Skin epidermis (tissue), 12 donors: ENCODE results near the gene DOK6.
"Not testable (repeated sequence)": the region's sequence is repeated elsewhere in the genome, so short reads cannot be mapped to it uniquely, and the experiment has no call there.

ENCODE experiments used
- H3K27ac ChIP-seq, 21 experiments: fragments of 200-600 bp; sonication (generic) in 11 of 21; one replicate each; pipeline ENCODE4 v1.5.0; 2020; ENCODE audit warnings: mild to moderate bottlenecking in 3 of 21, inconsistent platforms in 2 of 21, moderate library complexity in 2 of 21
- H3K4me3 ChIP-seq, 7 experiments: fragments of 200-600 bp; sonication (generic) in 2 of 7; one replicate each; pipeline ENCODE4 v1.5.0; 2020; ENCODE audit warnings: inconsistent platforms in 2 of 7, mild to moderate bottlenecking in 2 of 7, moderate library complexity in 1 of 7

DOK6 gene

DNA sequence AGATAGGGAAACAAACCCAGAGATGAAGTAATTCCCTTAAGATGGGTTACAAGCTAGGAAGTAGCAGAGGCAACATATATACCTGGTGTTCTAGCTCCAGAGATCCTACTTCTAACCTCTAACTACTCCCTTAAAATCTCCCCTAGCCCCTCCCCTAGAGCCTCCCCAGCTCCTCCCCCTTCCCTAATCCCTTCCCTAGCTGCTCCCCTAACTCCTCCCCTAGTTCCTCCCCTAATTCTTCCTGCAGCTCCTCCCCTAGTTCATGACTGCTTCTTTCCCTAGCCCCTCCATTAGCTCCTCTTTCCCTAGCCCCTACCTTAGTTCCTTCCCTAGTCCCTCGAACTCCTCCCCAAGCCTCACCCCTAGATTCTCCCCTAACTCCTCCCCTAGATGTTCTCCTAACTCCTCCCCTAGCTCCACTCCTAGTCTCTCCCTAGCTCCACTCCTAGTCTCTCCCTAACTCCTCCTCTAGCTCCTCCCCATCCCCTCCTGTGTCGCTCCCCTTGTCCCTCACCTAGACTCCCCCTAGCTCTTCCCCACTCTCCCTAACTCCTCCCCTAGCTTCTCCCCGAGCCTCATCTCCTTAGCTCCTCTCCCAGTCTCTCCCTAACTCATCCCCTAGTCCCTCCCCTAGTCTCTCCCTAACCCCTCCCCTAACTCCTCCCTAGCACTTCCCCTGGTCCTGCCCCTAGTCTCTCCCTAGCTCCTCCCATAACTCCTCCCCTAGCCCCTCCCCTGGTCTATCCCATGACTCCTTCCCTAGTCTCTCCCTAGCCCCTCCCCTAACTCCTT, 438.1 kb downstream of the DOK6 start:
- Histone ChIP-seq H3K27ac (no peak overlapping the region), H3K4me3 (no peak overlapping the region)

GRCh38 chr18:69839497-69839896, 438.8 kb downstream of the DOK6 start:
- no peak overlapping the region for H3K27ac ChIP-seq
- no peak overlapping the region for H3K4me3 ChIP-seq

- no peak overlapping the region for H3K27ac ChIP-seq
- no peak overlapping the region for H3K4me3 ChIP-seq
These were observed 439.3 kb downstream of the DOK6 start for GRCh38 chr18:69840001-69840400.

GRCh38 chr18:69840445-69840844, 439.8 kb downstream of the DOK6 start:
- no peak overlapping the region for H3K4me3 ChIP-seq
- H3K27ac ChIP-seq, result no peak overlapping the region

DNA sequence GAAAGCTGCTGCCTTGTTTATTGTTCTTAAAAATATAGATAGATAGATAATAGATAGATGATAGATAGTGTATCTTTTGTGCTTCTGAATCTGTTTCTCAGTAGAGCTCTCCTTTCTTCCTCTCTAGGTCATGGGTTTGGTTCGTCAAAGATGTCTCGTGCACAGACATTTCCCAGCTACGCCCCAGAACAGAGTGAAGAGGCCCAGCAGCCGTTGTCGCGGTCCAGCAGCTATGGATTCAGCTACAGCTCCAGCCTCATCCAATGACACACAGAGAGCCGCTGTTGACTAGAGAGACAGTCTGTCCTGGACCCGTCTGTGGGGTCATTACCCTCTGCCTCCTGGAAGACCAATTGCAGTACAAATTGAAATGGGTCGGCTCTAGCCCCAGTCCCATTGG, 440.4 kb downstream of the DOK6 start:
- Histone ChIP-seq H3K4me3 (no peak overlapping the region), H3K27ac (no peak overlapping the region)

GRCh38 chr18:69843015-69843414, 442.3 kb downstream of the DOK6 start:
- Histone ChIP-seq H3K27ac (no peak overlapping the region), H3K4me3 (no peak overlapping the region)

DNA sequence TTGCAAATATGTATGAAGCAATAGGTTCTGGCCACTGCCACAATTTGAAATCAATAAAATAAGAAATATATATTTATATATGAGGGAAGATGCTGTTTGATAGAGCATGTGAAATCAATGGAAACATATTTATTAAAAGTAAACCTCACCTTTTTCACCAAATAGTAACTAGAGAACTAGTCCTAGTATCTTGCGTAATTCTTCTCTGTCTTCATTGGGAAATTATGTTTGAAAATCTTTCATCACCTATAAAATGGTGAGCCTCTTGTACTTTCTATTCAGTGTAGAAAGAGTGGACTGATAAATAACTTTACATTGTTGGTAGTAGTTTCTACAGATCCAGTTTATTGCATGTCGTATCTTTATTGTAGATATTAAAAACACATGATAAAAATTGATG, 444.0 kb downstream of the DOK6 start:
- H3K4me3 ChIP-seq, result no peak overlapping the region

DNA sequence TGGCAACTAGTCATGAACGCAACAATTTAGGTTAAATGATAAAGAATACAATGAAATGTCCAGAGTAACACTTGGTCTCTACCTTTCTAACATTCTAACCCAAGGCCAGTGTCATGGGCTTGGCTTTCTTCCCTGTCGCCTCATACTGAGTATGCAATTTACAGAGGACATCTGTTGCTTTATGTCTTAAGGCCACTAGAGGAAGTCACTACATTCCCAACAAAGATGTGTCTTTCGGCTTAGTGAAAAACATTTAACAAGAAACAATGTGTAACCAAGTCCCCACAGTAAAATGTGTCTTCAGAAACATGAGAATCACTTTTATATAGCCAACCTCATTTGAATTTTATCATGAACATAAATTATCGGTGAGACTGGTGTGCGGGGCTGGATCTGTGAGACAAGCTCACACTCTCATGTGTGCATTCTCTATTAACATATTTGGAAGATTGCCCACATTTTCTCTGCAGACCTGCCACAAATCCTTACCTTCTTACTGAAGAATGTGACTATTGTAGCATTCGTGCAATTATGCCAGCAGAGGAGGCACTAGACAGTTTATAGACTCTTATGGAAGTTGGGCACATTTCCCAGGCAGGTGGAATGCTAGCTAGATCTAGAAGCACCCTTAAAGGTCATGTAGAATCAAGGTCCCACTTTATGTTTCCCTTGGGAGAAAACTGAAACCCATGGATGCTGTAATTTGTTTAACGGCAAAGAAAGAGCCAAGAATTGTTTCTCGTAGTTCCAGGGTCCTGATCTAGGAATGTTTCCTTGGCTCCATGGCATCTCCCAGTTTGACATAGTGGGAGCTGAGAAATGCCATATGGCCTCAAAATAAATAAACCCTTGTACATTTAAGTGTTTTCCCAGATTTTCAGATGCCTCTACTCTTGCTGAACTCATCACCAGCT, 445.2 kb downstream of the DOK6 start:
- Histone ChIP-seq H3K4me3 (no peak overlapping the region), H3K27ac (no peak overlapping the region)

More for the DNA sequence above, 444.0 kb downstream of the DOK6 start:
- no peak overlapping the region for H3K27ac ChIP-seq

GRCh38 chr18:69853051-69853450, 452.4 kb downstream of the DOK6 start:
- Histone ChIP-seq H3K27ac (no peak overlapping the region), H3K4me3 (no peak overlapping the region)

GRCh38 chr18:69854455-69854854, 453.8 kb downstream of the DOK6 start:
- Histone ChIP-seq H3K27ac (no peak overlapping the region), H3K4me3 (no peak overlapping the region)

DNA sequence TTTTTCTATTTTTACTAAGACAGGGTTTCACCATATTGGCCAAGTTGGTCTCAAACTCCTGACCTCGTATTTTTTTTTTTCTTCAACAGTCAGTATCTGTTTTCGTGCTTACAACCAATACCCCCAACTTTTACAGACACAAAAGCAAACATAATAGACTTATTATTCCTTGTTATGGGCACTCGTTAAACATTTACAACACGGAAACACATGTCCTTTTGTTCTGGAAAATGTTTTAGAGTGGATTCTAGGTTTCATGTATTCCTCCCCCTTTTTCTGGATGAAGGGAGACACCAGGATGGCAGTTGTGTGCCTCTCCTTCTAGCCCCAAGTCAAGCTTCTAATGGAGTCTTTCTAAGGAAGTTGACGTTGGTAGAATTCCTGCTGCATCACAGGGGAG, 458.2 kb downstream of the DOK6 start:
- H3K4me3 ChIP-seq, result no peak overlapping the region
- no peak overlapping the region for H3K27ac ChIP-seq

- H3K4me3 ChIP-seq, H3K27ac ChIP-seq: not testable (repeated sequence)
These were observed 464.1 kb downstream of the DOK6 start for GRCh38 chr18:69864802-69865201.

- no peak overlapping the region for H3K27ac ChIP-seq
- no peak overlapping the region for H3K4me3 ChIP-seq
These were observed 465.1 kb downstream of the DOK6 start for GRCh38 chr18:69865776-69866175.

- H3K4me3 ChIP-seq, result no peak overlapping the region
- H3K27ac ChIP-seq, result no peak overlapping the region
These were observed 465.5 kb downstream of the DOK6 start for GRCh38 chr18:69866212-69866611.

GRCh38 chr18:69870736-69871135, 470.0 kb downstream of the DOK6 start:
- H3K27ac ChIP-seq, result no peak overlapping the region
- H3K4me3 ChIP-seq, result no peak overlapping the region

DNA sequence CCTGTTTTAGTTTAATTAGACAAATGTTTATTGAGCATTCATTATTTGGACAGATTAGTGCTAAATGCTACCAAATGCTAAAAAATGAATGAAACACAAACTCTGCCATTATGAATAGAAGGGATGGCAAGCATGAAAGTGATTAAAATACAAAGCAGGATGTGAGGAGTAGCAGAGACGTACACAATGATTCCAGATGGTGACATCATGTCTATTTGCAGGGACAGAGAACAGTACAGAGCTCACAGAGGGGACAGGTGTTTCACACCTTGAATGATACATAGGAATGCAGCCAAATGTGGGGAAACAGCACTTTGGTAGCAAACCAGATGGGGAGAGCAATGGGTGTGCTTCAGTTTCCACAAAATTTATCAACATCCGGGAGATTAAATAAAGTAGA, 470.7 kb downstream of the DOK6 start:
- no peak overlapping the region for H3K4me3 ChIP-seq
- H3K27ac ChIP-seq, result no peak overlapping the region

DNA sequence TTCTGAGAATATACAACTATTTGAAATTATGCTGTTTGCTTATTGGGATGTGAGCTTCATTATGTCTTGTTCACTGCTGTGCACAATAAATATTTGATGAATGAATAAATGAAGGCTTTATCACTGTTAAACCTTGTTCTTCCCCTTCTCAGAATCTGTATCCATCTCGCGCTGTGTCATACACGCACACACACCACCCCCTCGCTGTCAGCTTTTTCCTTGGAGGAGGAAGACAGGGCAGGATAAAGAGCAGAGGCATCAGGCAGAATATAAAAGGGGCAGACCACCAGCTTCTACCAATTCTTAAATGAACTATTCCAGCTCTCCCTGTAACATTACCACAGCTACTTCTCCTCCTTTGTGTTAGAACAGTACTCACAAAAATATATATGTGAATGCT, 472.0 kb downstream of the DOK6 start:
- Histone ChIP-seq H3K4me3 (no peak overlapping the region), H3K27ac (no peak overlapping the region)

GRCh38 chr18:69874058-69874457, 473.4 kb downstream of the DOK6 start:
- Histone ChIP-seq H3K27ac (no peak overlapping the region), H3K4me3 (no peak overlapping the region)

- Histone ChIP-seq H3K27ac (no peak overlapping the region), H3K4me3 (no peak overlapping the region)
These were observed 475.8 kb downstream of the DOK6 start for GRCh38 chr18:69876490-69876889.

GRCh38 chr18:69878213-69878933, 477.7 kb downstream of the DOK6 start:
- no peak overlapping the region for H3K4me3 ChIP-seq
- H3K27ac ChIP-seq, result no peak overlapping the region
